ENCODE results near the gene LCN9. TPM values are rescaled to one million over a fixed set of nuclear protein-coding genes. Genes with fewer than 3 reads are reported as not detected.
"Not testable (repeated sequence)": the region's sequence is repeated elsewhere in the genome, so short reads cannot be mapped to it uniquely, and the experiment has no call there.

Gene LCN9
- total and polyA plus RNA-seq, 2 donors from 2014 or later: not detected

DNA sequence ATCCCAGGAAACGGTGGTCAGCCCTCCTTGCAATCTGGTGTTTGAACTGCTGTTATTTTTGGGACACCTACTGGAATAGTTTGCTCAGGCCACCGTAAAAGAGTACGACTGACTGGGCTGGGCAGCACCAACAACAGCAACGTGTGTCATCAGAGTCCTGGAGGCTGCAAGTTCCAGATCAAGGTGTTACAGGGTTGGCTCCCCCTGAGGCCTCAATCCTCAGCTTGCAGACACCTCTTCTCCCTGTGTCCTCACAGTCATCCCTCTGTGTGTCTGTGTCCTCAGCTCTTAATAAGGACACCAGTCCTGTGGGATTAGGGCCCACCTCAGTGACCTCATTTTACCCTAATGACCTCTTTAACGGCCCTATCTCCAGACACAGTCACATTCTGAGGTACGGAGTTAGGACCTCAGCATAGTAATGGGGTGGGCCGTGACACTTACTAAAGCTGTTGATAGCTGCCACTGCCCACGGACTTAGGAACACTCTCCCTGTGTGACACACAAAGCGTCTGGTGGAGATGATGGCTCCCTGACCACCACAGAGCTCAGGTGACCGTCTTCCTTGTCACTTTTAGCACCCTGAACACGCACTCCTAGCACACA lies 40.6 kb upstream of the LCN9 start:
- Histone ChIP-seq H3K4me3 (ENCODE audit: low read length in 3 of 3) (no peak overlapping the region), H3K4me1 (ENCODE audit: control insufficient read depth in 2 of 3, insufficient read depth in 2 of 3, low read depth in 1 of 3, low read length in 3 of 3) (no peaks in the 10 kb centered on the region), H3K27ac (ENCODE audit: low read depth in 2 of 2, low read length in 2 of 2) (no peak overlapping the region), H3K9ac (ENCODE audit: low read length in 3 of 3) (no peak overlapping the region), H3K9me3 (ENCODE audit: control insufficient read depth in 2 of 3, insufficient read depth in 1 of 3, low read length in 3 of 3) (peaks cover 0 to 4% (median 0%) of the 10 kb centered on the region in 3 donors), H3K27me3 (ENCODE audit: control insufficient read depth, insufficient read depth, low read length) (no peaks in the 10 kb centered on the region), H3K36me3 (ENCODE audit: control insufficient read depth in 2 of 3, insufficient read depth in 3 of 3, low read length in 3 of 3) (no peaks in the 10 kb centered on the region)
- intact Hi-C loops (cut with DNase I): no loop called here
- DNase-seq (no peak), FAIRE-seq (no peak)
- TF ChIP-seq, protein P1, sequence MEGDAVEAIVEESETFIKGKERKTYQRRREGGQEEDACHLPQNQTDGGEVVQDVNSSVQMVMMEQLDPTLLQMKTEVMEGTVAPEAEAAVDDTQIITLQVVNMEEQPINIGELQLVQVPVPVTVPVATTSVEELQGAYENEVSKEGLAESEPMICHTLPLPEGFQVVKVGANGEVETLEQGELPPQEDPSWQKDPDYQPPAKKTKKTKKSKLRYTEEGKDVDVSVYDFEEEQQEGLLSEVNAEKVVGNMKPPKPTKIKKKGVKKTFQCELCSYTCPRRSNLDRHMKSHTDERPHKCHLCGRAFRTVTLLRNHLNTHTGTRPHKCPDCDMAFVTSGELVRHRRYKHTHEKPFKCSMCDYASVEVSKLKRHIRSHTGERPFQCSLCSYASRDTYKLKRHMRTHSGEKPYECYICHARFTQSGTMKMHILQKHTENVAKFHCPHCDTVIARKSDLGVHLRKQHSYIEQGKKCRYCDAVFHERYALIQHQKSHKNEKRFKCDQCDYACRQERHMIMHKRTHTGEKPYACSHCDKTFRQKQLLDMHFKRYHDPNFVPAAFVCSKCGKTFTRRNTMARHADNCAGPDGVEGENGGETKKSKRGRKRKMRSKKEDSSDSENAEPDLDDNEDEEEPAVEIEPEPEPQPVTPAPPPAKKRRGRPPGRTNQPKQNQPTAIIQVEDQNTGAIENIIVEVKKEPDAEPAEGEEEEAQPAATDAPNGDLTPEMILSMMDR (IDR thresholded peaks at IDR 0.05; ENCODE audit: borderline replicate concordance, extremely low read depth, insufficient read depth): no peak

DNA sequence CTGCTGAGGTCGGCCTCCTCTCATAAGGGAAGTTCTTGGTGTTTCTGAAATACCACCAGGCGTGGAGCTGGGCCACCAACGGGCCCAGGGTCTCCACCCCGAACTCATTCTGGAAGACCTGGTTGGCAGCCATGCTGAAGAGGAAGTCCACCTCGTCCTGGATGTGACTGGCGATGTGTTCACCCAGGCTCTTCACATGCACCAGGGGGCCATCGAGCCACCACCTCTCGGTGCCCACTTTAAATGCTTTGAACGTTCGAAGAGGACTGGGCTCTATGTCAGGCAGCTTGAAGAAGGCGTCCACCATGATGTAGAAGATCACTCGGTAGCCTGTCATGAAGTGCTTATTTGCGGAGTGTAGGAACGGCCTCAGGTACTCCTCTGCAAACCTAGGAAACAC lies 38.8 kb upstream of the LCN9 start:
- H3K4me1 ChIP-seq (ENCODE audit: control insufficient read depth in 2 of 3, insufficient read depth in 2 of 3, low read depth in 1 of 3, low read length in 3 of 3): no peaks in the 10 kb centered on the region
- intact Hi-C loops (cut with DNase I): no loop called here
- FAIRE-seq: no peak

DNA sequence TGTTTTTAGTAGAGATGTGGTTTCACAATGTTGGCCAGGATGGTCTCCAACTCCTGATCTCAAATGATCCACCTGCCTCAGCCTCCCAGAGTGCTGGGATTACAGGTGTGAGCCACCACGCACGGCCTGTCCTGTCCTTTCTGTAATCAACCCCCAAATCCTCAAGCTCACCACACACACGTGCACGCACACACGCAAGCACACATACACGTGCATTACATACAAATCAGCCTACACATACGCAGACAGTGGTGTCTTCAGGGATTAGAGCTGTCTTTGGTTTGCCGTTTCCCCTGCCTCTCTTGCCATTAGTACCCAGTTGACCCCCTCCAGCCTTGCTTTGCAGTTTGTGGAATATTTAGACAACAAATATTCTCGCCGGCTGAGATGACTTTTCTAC lies 30.3 kb upstream of the LCN9 start:
- no peaks in the 10 kb centered on the region for H3K27me3 ChIP-seq (ENCODE audit: control insufficient read depth, insufficient read depth, low read length)
- H3K36me3 ChIP-seq (ENCODE audit: control insufficient read depth in 2 of 3, insufficient read depth in 3 of 3, low read length in 3 of 3): no peaks in the 10 kb centered on the region
- no peak overlapping the region for H3K4me3 ChIP-seq (ENCODE audit: low read length in 3 of 3)
- H3K27ac ChIP-seq (ENCODE audit: low read depth in 2 of 2, low read length in 2 of 2): no peak overlapping the region
- DNase-seq (no peak), FAIRE-seq (no peak)
- intact Hi-C loops (cut with DNase I): no loop called here
- H3K4me1 ChIP-seq (ENCODE audit: control insufficient read depth in 2 of 3, insufficient read depth in 2 of 3, low read depth in 1 of 3, low read length in 3 of 3): no peaks in the 10 kb centered on the region
- no peaks in the 10 kb centered on the region for H3K9me3 ChIP-seq (ENCODE audit: control insufficient read depth in 2 of 3, insufficient read depth in 1 of 3, low read length in 3 of 3)
- no peak overlapping the region for H3K9ac ChIP-seq (ENCODE audit: low read length in 3 of 3)
- TF ChIP-seq, protein P1 (IDR thresholded peaks at IDR 0.05; ENCODE audit: borderline replicate concordance, extremely low read depth, insufficient read depth): no peak

More for the DNA sequence above, 38.8 kb upstream of the LCN9 start:
- TF ChIP-seq, protein P1 (IDR thresholded peaks at IDR 0.05; ENCODE audit: borderline replicate concordance, extremely low read depth, insufficient read depth): no peak
- H3K4me3 ChIP-seq (ENCODE audit: low read length in 3 of 3): no peak overlapping the region
- peaks cover 0 to 4% (median 0%) of the 10 kb centered on the region in 3 donors for H3K9me3 ChIP-seq (ENCODE audit: control insufficient read depth in 2 of 3, insufficient read depth in 1 of 3, low read length in 3 of 3)
- no peaks in the 10 kb centered on the region for H3K36me3 ChIP-seq (ENCODE audit: control insufficient read depth in 2 of 3, insufficient read depth in 3 of 3, low read length in 3 of 3)
- no peak for DNase-seq
- H3K27ac ChIP-seq (ENCODE audit: low read depth in 2 of 2, low read length in 2 of 2): no peak overlapping the region
- H3K9ac ChIP-seq (ENCODE audit: low read length in 3 of 3): no peak overlapping the region
- H3K27me3 ChIP-seq (ENCODE audit: control insufficient read depth, insufficient read depth, low read length): no peaks in the 10 kb centered on the region

DNA sequence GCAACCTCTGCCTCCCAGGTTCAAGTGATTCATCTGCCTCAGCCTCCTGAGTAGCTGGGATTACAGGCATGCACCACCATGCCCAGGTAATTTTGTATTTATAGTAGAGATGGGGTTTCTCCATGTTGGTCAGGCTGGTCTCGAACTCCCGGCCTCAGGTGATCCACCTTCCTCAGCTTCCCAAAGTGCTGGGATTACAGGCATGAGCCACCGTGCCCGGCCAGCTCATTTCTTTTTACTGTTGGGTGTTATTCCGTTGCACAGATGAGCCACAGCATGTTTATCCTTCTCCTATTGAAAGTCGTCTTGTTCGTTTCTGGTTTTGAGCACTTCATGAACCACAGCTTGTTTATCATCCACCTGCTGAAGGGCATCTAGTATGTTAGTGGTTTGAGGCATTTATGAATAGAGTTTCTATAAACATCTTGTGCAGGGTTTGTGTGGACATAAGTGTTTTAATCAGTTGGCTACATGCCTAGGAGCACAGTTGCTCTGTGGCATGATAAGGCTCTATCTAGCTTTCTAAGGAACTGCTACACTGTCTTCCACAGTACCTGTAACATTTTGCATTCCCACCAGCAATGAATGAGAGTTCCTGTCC lies 26.1 kb upstream of the LCN9 start:
- H3K36me3 ChIP-seq (ENCODE audit: control insufficient read depth in 2 of 3, insufficient read depth in 3 of 3, low read length in 3 of 3); H3K4me3 ChIP-seq (ENCODE audit: low read length in 3 of 3); H3K9ac ChIP-seq (ENCODE audit: low read length in 3 of 3); DNase-seq; H3K4me1 ChIP-seq (ENCODE audit: control insufficient read depth in 2 of 3, insufficient read depth in 2 of 3, low read depth in 1 of 3, low read length in 3 of 3); H3K27me3 ChIP-seq (ENCODE audit: control insufficient read depth, insufficient read depth, low read length); H3K9me3 ChIP-seq (ENCODE audit: control insufficient read depth in 2 of 3, insufficient read depth in 1 of 3, low read length in 3 of 3); intact Hi-C loops (cut with DNase I); FAIRE-seq; H3K27ac ChIP-seq (ENCODE audit: low read depth in 2 of 2, low read length in 2 of 2): not testable (repeated sequence)
